Measurements from ENCODE around the gene FMO3.

FMO3 gene

DNA sequence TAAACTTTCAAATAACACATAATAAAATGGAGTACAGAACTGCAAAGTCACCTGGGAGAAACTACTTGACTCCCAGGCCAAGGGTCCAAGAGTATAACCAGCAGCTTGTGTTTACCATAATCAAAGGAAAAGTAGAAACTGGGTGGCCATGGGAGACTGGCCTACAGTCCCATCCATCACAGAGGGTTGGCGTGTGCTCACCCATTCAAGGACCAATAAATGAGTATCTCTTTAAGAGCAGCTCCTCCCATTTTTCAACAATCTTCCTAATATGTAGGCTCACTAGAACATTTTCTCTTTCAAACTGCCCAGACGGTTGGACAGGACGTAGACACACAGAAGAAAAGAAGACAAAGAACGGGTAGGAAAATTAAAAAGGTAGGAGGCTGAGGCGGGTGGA lies at the start of gene FMO3:
FMO3 (plus strand) TSS at position 302 of the 400 bp plus-strand sequence. CDS start 1,754 bp downstream, outside the sequence.
- POLR2A ChIA-PET (ENCODE audit: low non-redundant PET) = no interaction called here

DNA sequence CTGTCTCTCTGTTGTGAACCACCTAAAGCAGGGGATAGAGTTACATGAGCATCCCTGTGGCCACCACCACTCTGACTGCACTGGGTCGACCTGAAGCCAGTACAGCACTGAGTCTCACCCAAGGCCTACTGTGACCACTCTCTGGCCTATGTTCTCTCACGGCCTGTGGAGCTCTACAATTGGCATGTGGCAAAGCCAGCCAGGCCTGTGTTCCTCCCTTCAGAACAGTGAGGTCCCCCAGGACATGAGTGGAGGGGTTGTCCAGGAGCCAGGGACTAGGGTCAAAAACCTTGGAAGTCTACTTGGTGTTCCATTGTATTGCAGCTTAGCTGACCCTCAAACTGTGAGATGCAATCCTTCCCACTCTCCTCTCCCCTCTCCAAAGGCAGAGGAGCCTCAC lies 42.7 kb upstream of the FMO3 start:
- no peak for DNase-seq (ENCODE audit: low spot score)
- POLR2A ChIA-PET (ENCODE audit: low non-redundant PET) = no interaction called here
- CTCF ChIA-PET = no interaction called here
- no peak overlapping the region for H3K27ac ChIP-seq
- TF ChIP-seq, protein P1, sequence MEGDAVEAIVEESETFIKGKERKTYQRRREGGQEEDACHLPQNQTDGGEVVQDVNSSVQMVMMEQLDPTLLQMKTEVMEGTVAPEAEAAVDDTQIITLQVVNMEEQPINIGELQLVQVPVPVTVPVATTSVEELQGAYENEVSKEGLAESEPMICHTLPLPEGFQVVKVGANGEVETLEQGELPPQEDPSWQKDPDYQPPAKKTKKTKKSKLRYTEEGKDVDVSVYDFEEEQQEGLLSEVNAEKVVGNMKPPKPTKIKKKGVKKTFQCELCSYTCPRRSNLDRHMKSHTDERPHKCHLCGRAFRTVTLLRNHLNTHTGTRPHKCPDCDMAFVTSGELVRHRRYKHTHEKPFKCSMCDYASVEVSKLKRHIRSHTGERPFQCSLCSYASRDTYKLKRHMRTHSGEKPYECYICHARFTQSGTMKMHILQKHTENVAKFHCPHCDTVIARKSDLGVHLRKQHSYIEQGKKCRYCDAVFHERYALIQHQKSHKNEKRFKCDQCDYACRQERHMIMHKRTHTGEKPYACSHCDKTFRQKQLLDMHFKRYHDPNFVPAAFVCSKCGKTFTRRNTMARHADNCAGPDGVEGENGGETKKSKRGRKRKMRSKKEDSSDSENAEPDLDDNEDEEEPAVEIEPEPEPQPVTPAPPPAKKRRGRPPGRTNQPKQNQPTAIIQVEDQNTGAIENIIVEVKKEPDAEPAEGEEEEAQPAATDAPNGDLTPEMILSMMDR (conservative IDR thresholded peaks at IDR 0.05; ENCODE audit: low read depth) = no peak

More for the DNA sequence above, at the start of gene FMO3:
- CTCF ChIA-PET = no interaction called here
- TF ChIP-seq, protein P1 (conservative IDR thresholded peaks at IDR 0.05; ENCODE audit: low read depth) = no peak
- DNase-seq (ENCODE audit: low spot score) = no peak
- H3K27ac ChIP-seq = no peak within 1 kb of the TSS

DNA sequence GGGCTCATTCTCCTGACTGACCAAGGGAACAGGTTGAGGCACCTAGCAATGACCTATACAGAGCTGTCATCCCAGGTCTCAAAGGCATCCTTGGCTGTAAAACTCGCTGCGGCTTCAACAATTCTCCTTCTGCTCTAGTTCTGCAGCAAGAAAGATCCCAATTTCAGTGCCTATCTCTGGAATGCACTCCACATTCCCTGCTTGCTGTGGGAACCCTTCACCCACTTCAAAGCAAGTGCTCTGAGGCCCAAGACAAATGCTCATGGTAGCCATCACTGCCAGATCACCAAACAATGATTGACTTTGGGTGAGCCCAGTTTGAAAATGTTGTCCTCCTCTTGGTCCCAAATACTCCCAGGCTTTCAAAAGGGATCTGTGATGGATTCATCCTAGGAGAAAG lies 37.7 kb upstream of the FMO3 start:
- TF ChIP-seq, protein P1 (conservative IDR thresholded peaks at IDR 0.05; ENCODE audit: low read depth) = no peak
- H3K27ac ChIP-seq = no peak overlapping the region
- DNase-seq (ENCODE audit: low spot score) = no peak
- POLR2A ChIA-PET (ENCODE audit: low non-redundant PET) = no interaction called here
- CTCF ChIA-PET = interaction anchor here (0.6 kb wide), 1 partner anchor 717 kb away, joined by 3 read pairs; no protein-coding TSS in a partner anchor

DNA sequence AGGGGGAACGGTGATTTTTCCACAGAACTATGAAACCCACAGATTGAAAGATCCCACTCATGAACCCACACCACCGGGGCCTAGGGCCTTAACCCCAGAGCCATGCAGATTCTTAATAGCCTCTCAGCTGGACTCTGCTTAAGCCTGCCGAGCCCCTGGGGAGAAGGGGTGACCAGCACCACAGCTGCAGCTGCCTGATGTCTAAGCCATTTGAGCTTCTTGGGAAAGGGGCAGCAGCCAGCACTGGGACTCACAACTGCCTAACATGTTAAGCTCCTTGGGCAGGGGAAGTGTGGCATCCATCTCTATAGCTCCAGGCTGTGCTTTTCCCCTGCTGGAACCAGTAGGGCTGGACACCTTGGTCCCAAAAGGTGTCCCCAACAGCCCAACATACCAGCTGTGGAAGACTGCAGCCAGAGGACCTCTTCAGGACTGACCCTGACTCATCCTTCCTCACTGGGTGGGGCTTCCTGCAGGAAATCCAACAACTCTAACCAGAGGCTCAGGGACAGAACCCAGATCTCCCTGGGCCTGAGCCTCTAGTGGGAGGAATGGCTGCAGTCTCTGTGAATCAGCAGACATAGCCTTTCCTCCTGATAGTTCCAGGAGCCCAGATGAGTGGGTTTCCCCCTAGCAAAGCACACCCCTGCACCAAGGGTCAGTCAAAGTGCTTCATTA lies 34.6 kb upstream of the FMO3 start:
- H3K27ac ChIP-seq = no peak overlapping the region
- TF ChIP-seq, protein P1 (conservative IDR thresholded peaks at IDR 0.05; ENCODE audit: low read depth) = no peak
- CTCF ChIA-PET = no interaction called here
- DNase-seq (ENCODE audit: low spot score) = no peak
- POLR2A ChIA-PET (ENCODE audit: low non-redundant PET) = no interaction called here

DNA sequence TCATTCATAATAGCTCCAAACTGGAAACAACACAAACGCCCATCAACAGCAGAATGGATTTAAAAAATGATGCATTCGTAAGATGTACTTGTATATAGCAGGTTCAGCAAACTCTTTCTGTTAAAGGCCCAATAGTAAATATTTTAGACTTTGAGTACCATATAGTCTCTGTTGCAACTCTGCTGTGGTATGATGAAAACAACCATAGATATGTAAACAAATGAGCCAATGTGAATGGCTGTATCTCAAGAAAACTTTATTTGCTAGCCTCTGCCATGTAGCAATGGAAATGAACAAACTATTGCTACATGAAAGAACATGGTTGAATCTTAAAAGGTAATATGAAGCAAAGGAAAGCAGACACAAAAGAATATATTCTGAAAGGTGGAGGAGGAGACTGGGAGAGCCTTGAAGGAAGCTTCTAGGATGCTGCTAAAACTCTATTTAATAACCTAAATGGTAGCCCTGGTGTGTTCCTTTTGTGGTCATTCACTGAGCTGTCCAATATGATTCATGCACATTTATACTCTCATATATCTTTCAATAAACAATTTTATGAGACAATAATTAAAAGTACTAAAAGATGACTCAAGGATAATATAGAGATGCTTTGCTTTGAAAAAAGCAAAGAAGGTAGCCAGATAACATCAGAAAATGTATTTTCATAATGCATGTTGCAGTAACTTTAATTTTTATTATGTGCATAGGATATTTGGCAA lies 29.1 kb upstream of the FMO3 start:
- TF ChIP-seq, protein P1 (conservative IDR thresholded peaks at IDR 0.05; ENCODE audit: low read depth) = no peak
- POLR2A ChIA-PET (ENCODE audit: low non-redundant PET) = no interaction called here
- no peak overlapping the region for H3K27ac ChIP-seq
- CTCF ChIA-PET = no interaction called here
- no peak for DNase-seq (ENCODE audit: low spot score)

DNA sequence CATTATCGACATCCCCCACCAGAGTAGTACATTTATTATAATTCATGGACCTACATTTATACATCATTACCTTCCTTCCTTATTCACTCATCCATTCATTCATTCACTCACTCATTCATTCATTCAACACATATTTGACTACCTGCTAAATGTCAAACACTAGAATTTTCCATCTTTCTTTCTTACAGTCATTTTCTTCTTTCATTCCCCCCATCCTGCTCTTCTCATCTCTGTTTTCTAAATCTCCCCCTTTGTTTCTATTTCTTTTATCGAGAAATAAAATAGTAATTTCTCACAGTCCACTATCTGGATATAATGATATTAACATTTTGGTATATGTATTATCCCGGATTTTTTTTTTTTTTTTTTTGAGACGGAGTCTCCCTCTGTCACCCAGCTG lies 27.8 kb upstream of the FMO3 start:
- POLR2A ChIA-PET (ENCODE audit: low non-redundant PET) = no interaction called here
- TF ChIP-seq, protein P1 (conservative IDR thresholded peaks at IDR 0.05; ENCODE audit: low read depth) = no peak
- CTCF ChIA-PET = interaction anchor here (0.6 kb wide), 2 partner anchors 150 to 581 kb away, joined by 3 to 4 read pairs; no protein-coding TSS in a partner anchor
- H3K27ac ChIP-seq = no peak overlapping the region
- DNase-seq (ENCODE audit: low spot score) = no peak
